Body of pancreas (tissue), 4 donors: Measurements from ENCODE around the gene TENM4.

Experiments used
- CTCF ChIP-seq, 7 experiments: fragments of 450-650 bp in 4 of 7; fragments of 200-600 bp in 3 of 7; sonication (generic) in 3 of 7; IDR thresholded peaks; one replicate each; pipeline ENCODE4 v1.5.1; 2016 to 2019; ENCODE audit warnings: antibody characterized with exemption in 7 of 7
- POLR2A ChIP-seq, 3 donors: fragments of 450-650 bp; IDR thresholded peaks; one replicate each; pipeline ENCODE4 v1.6.1; 2016; ENCODE audit warnings: antibody characterized with exemption in 3 of 3, mild to moderate bottlenecking in 2 of 3

- TF ChIP-seq CTCF (IDR thresholded peaks at IDR 0.05), result no peak
- TF ChIP-seq POLR2A (IDR thresholded peaks at IDR 0.05), result no peak
Measured at GRCh38 chr11:78835646-78836045, 605.2 kb downstream of the TENM4 start.
